GM20000 (cell line): ENCODE measurements around the gene PACRG.

Experiments used
- DNase-seq: peaks from one replicate; pipeline ENCODE4 v3.0.0; 2012; ENCODE audit warnings: low spot score
- CTCF ChIP-seq: IDR thresholded peaks from 2 replicates; pipeline ENCODE4 v1.5.1; 2012; ENCODE audit warnings: mild to moderate bottlenecking, control low read depth; ENCODE audit errors: extremely low read depth, missing control alignments

PACRG gene

GRCh38 chr6:163192591-163192990 is 464.8 kb downstream of the PACRG start:
- no peak for DNase-seq
- TF ChIP-seq CTCF: no peak

GRCh38 chr6:163193326-163193725 is 465.6 kb downstream of the PACRG start:
- no peak for DNase-seq
- TF ChIP-seq CTCF: no peak

- no peak for TF ChIP-seq CTCF
- DNase-seq: no peak
Observed at GRCh38 chr6:163195721-163196691, 468.2 kb downstream of the PACRG start.

- no peak for TF ChIP-seq CTCF
- no peak for DNase-seq
Observed at GRCh38 chr6:163197839-163198238, 470.1 kb downstream of the PACRG start.

- no peak for DNase-seq
Observed at GRCh38 chr6:163198396-163198795, 470.6 kb downstream of the PACRG start.

GRCh38 chr6:163199371-163199770 is 471.6 kb downstream of the PACRG start:
- no peak for DNase-seq
- no peak for TF ChIP-seq CTCF

More at GRCh38 chr6:163198396-163198795, 470.6 kb downstream of the PACRG start:
- TF ChIP-seq CTCF: no peak

- DNase-seq: no peak
Observed at GRCh38 chr6:163200289-163200688, 472.5 kb downstream of the PACRG start.

More at GRCh38 chr6:163200289-163200688, 472.5 kb downstream of the PACRG start:
- no peak for TF ChIP-seq CTCF
